Activated CD8-positive, alpha-beta memory T cell treated with anti-CD3 and anti-CD28 coated beads, Interleukin-2, amount 50 U/mL, for 24 hours (primary cell): Measurements from ENCODE around the gene MYO15A.

Experiments
- DNase-seq: peaks from one replicate; pipeline ENCODE4 v3.0.0-alpha.2; 2020; ENCODE audit errors: extremely low read depth

Gene MYO15A

GRCh38 chr17:18108401-18109312 lies at the start of gene MYO15A:
Gene MYO15A (plus strand): TSS chr17:18108756. CDS start chr17:18118801, 10,045 bp downstream.
- DNase-seq: no peak

DNA sequence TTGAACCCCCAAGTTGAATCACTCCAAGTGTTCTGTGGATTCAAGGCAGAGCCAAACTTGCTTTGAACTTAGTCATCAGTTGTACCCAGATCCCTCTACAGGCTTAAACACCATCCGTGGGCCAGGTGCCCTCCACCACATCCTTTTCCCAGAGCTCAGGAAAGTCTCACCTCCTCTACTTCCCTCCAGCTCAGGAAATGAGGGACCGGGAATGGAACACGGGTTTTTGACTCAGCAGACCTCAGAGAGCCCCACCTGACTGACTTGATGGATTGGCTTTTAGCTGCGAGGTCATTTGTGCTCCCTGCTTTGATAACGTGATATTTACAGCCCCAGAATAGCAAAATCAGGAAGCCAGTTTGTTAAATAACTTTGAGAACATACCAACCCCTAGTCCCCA lies 49.3 kb upstream of the MYO15A start:
- DNase-seq: no peak

- no peak for DNase-seq
Measured at GRCh38 chr17:18064053-18064452, 44.5 kb upstream of the MYO15A start.

GRCh38 chr17:18065546-18065945 lies 43.0 kb upstream of the MYO15A start:
- no peak for DNase-seq

- DNase-seq: no peak
Measured at GRCh38 chr17:18066866-18067265, 41.7 kb upstream of the MYO15A start.

DNA sequence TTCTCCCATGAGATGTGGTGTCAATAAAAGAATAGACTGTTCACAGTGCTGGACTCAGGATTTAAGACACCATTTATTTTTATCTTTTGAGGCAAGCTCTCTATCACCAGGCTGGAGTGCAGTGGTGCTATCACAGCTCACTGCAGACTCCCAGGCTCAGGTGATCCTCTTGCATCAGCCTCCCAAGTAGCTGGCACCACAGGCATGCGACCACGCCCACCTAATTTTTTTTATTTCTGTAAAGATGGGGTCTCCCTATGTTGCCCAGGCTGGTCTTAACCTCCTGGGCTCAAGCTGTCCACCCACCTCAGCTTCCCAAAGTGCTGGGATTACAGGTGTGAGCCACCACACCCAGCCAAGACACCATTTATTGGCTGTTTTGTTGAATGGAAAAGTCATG lies 39.5 kb upstream of the MYO15A start:
- DNase-seq: no peak

- DNase-seq: no peak
Measured at GRCh38 chr17:18070861-18071340, 37.7 kb upstream of the MYO15A start.

DNA sequence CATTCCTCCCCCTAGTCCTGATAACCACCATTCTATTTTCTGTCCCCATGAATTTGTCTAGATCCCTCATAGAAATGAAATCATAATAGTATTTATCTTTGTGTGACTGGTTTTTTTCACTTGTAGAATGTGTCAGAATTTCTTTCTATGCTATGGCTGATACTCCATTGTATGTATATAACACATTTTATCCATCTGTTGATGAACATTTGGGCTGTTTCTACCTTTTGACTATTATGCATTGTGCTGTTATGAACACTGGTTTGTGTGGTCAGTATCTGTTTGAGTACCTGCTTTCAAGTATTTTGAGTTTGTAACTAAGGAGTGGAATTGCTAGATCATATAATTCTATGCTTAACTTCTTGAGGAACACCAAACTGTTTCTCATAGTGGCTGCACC lies 36.8 kb upstream of the MYO15A start:
- DNase-seq: no peak

- DNase-seq: no peak
Measured at GRCh38 chr17:18074566-18075272, 33.8 kb upstream of the MYO15A start.

DNA sequence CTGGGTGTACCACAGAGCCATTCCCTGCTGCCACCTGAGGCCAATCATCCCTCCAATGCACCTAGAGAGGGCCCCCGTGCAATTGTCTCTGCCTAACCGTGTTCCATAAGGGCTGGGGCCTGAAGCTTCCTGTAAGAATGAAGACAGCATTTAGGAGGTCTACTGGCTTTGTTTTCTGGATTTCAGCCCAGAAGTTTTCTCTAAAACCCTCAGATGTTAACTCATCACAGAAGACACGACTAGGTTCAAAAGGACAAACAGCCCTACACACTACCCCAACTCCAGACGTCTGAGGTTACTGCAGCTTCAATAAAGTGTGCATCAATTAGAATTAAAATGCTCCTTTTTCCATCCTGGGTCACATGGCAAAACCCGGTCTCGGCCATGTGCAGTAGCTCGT lies 31.6 kb upstream of the MYO15A start:
- no peak for DNase-seq

GRCh38 chr17:18079543-18079942 lies 29.0 kb upstream of the MYO15A start:
- DNase-seq: no peak

DNA sequence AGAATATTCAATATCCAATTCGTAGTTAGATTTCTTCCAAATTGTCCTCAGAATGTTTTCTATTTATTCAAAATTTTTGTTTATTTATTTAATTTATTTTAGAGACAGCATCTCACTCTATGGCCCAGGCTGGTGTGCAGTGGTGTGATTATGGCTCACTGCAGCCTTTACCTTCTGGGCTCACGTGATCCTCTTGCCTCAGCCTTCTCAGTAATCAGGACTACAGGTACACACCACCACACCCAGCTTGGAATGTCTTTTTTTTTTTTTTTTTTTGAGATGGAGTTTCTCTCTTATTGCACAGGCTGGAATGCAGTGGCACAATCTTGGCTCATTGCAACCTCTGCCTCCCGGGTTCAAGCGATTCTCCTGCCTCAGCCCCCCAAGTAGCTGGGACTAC lies 24.3 kb upstream of the MYO15A start:
- DNase-seq: no peak

- peak; percentile 75 for DNase-seq
Measured at GRCh38 chr17:18087610-18088491, 20.7 kb upstream of the MYO15A start, which contains the start of gene DRG2. Gene DRG2 (plus strand): TSS chr17:18087948. CDS start chr17:18088024, 76 bp downstream.

GRCh38 chr17:18089613-18090012 lies 18.9 kb upstream of the MYO15A start:
- no peak for DNase-seq

DNA sequence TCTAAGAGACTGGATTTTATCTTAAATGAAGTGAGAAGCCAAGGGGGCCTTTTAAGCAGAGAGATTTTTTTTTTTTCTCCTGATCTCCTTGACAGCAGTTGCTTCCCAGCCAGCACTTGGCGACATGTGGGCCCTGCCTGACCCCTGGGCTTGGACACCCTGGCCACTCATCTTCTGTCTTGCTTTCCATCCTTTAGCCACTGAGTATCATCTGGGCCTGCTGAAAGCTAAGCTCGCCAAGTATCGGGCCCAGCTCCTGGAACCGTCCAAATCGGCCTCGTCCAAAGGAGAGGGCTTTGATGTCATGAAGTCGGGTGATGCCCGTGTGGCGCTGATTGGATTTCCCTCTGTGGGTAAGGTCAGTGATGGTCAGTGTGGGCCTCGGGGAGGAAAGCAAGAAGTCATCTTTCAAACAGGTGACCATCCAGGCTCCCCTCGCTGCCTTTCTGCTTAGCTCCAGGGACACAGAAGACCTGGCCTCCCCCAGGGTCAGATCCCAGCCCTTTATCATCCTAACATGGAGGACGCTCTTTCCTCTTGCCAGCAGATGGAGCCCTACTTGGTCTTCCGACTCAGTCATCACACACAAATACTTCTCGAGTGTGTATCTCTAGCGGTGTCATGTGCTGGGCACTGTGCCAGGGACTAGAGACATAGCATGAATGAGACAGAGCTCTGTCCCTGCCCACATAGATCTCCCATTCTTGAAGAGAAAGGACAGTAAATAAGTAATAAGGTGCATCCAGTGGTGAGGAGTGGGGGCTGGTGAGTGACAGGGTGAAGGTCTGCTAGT lies 14.7 kb upstream of the MYO15A start:
- no peak for DNase-seq

DNA sequence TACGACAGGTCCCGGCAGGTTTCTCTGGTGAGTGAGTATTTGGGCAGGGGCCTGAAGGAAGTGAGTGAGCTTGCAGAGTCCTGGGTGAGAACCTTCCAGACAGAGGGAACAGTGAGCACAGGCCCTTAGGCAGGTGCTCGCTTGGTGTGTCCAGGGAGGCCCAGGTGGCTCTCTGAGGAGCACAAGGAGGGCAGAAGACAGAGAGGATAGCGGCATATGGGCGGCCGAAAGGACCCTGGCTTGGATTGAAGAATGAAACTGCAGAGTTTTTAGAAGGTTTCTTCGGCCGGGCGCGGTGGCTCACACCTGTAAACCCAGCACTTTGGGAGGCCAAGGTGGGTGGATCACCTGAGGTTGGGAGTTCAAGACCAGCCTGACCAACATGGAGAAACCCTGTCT lies 14.1 kb upstream of the MYO15A start:
- no peak for DNase-seq

GRCh38 chr17:18099516-18099915 lies 9.0 kb upstream of the MYO15A start:
- no peak for DNase-seq

DNA sequence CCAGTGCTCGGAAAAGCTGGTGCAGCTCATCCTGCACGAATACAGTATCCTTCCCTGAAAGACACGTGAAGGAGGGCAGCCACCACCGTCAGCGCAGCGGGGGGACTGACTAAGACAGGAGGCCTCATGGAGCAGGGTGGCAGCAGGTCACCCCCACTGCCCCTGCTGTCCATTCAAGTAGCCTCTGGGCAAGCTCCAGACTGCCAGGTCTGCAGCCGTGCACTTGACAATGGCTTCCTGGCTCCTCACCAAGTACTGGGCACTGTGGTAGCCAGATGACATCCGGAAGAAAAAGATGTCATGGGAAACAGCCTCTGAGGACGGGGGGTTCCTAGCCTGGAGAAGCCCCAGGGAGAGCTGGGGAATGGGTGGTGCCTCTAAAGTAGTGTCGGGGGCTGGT lies 7.9 kb upstream of the MYO15A start:
- no peak for DNase-seq

GRCh38 chr17:18101828-18102227 lies 6.7 kb upstream of the MYO15A start:
- no peak for DNase-seq

- DNase-seq: no peak
Measured at GRCh38 chr17:18102640-18103039, 5.9 kb upstream of the MYO15A start.

- no peak for DNase-seq
Measured at GRCh38 chr17:18105027-18105426, 3.5 kb upstream of the MYO15A start.
